K562 (cell line): Measurements from ENCODE around the gene DTNBP1.

Source experiments
- BHLHE40 ChIP-seq: IDR thresholded peaks from 2 replicates; pipeline ENCODE4 v1.6.1; 2011; ENCODE audit warnings: low read length, improper control_type of control experiment
- LEF1 ChIP-seq: fragments of 450-650 bp; IDR thresholded peaks from 2 replicates; pipeline ENCODE4 v1.6.1; 2016; ENCODE audit warnings: mild to moderate bottlenecking
- MEIS2 ChIP-seq: fragments of 450-650 bp; IDR thresholded peaks from 2 replicates; pipeline ENCODE4 v1.6.1; 2014; ENCODE audit warnings: mild to moderate bottlenecking; ENCODE audit not compliant: partially characterized antibody
- SAFB2 ChIP-seq: fragments of 200-400 bp; formaldehyde crosslinking; IDR thresholded peaks from 2 replicates; pipeline ENCODE4 v1.6.1; 2018; ENCODE audit warnings: borderline replicate concordance, low read length, low read depth, moderate library complexity; ENCODE audit not compliant: severe bottlenecking
- SREBF2 ChIP-seq: sonication (generic); formaldehyde crosslinking; IDR thresholded peaks from 2 replicates; pipeline ENCODE4 v1.4.0; 2020; ENCODE audit warnings: mild to moderate bottlenecking, missing genetic modification reagents
- YY1 ChIP-seq, 3 experiments: IDR thresholded peaks; 2 replicates each; pipeline ENCODE4 v1.6.1; 2011; ENCODE audit warnings: low read length in 2 of 3, mild to moderate bottlenecking in 2 of 3, moderate library complexity in 2 of 3, borderline replicate concordance in 1 of 3, control low read depth in 1 of 3, low read depth in 1 of 3; ENCODE audit not compliant: insufficient read depth in 3 of 3, insufficient replicate concordance in 2 of 3, control insufficient read depth in 1 of 3, insufficient read length in 1 of 3; ENCODE audit errors: extremely low read depth in 1 of 3
- ZNF133 ChIP-seq: fragments of 250-450 bp; sonication (Bioruptor Pico); IDR thresholded peaks from 2 replicates; pipeline ENCODE4 v1.4.0; 2020; ENCODE audit warnings: mild to moderate bottlenecking
- ZNF644 ChIP-seq: fragments of 200-800 bp; sonication (Bioruptor generic); IDR thresholded peaks from 2 replicates; pipeline ENCODE4 v1.6.1; 2016; ENCODE audit warnings: low read depth, missing genetic modification characterization, missing compliant biosample characterization
- TF ChIP-seq, protein P1 (sequence below): sonication (generic); formaldehyde crosslinking; IDR thresholded peaks from 2 replicates; pipeline ENCODE4 v1.8.0; 2022; ENCODE audit warnings: mild to moderate bottlenecking, missing genetic modification reagents
- TF ChIP-seq, protein P2 (sequence below), 3 experiments: IDR thresholded peaks in 2 of 3; conservative IDR thresholded peaks in 1 of 3; 2 replicates each; pipeline ENCODE4 v1.5.1; 2011 to 2012; ENCODE audit warnings: low read length in 3 of 3, mild to moderate bottlenecking in 3 of 3, control low read depth in 2 of 3, improper control_type of control experiment in 1 of 3, inconsistent platforms in 1 of 3, low read depth in 1 of 3, mixed read lengths in 1 of 3, moderate library complexity in 1 of 3; ENCODE audit not compliant: insufficient read depth in 2 of 3
- TF ChIP-seq, protein P3 (sequence below): fragments of 250-450 bp; sonication (Bioruptor Pico); IDR thresholded peaks from 2 replicates; pipeline ENCODE4 v1.5.0; 2021
- TF ChIP-seq, protein P4 (sequence below): sonication (generic); formaldehyde crosslinking; IDR thresholded peaks from 2 replicates; pipeline ENCODE4 v1.8.0; 2022; ENCODE audit warnings: mild to moderate bottlenecking, missing genetic modification reagents, borderline replicate concordance
- TF ChIP-seq, protein P5 (sequence below): IDR thresholded peaks from 3 replicates; pipeline ENCODE4 v1.6.1; 2011; ENCODE audit warnings: borderline replicate concordance, mild to moderate bottlenecking, moderate library complexity; ENCODE audit not compliant: insufficient read length; ENCODE audit errors: extremely low read depth
- TF ChIP-seq, protein P6 (sequence below), 2 experiments: fragments of 450-650 bp in 1 of 2; IDR thresholded peaks; 2 replicates each; pipeline ENCODE4 v1.6.1; 2011 to 2017; ENCODE audit warnings: low read depth in 2 of 2, antibody characterized with exemption in 1 of 2, borderline replicate concordance in 1 of 2, low read length in 1 of 2, mild to moderate bottlenecking in 1 of 2, mixed read lengths in 1 of 2; ENCODE audit not compliant: control insufficient read depth in 1 of 2

DNA sequence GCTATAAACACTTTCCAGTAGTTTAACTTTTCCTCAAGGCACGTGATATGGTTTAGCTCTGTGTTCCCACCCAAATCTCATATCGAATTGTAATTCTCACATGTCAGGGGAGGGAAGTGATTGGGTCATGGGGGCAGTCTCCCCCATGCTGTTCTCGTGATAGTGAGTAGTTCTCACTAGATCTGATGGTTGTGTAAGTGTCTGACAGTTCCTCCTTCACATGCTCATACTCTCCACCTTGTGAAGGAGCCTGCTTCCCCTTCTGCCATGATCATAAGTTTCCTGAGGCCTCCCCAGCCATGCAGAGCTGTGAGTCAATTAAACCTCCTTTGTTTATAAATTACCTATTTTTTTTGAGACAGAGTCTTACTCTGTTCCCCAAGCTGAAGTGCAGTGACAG is 127.9 kb downstream of the DTNBP1 start:
- no peak for TF ChIP-seq YY1 (IDR thresholded peaks at IDR 0.05; ENCODE audit: borderline replicate concordance in 1 of 3, control insufficient read depth in 1 of 3, extremely low read depth in 1 of 3, insufficient read depth in 3 of 3, insufficient read length in 1 of 3, insufficient replicate concordance in 2 of 3, low read depth in 1 of 3, low read length in 2 of 3)
- no peak for TF ChIP-seq MEIS2
- no peak for TF ChIP-seq ZNF133 (CRISPR knock-in tag)
- TF ChIP-seq, protein P1, sequence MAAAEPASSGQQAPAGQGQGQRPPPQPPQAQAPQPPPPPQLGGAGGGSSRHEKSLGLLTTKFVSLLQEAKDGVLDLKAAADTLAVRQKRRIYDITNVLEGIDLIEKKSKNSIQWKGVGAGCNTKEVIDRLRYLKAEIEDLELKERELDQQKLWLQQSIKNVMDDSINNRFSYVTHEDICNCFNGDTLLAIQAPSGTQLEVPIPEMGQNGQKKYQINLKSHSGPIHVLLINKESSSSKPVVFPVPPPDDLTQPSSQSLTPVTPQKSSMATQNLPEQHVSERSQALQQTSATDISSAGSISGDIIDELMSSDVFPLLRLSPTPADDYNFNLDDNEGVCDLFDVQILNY (CRISPR knock-in tag) = no peak
- no peak for TF ChIP-seq LEF1
- TF ChIP-seq, protein P2, sequence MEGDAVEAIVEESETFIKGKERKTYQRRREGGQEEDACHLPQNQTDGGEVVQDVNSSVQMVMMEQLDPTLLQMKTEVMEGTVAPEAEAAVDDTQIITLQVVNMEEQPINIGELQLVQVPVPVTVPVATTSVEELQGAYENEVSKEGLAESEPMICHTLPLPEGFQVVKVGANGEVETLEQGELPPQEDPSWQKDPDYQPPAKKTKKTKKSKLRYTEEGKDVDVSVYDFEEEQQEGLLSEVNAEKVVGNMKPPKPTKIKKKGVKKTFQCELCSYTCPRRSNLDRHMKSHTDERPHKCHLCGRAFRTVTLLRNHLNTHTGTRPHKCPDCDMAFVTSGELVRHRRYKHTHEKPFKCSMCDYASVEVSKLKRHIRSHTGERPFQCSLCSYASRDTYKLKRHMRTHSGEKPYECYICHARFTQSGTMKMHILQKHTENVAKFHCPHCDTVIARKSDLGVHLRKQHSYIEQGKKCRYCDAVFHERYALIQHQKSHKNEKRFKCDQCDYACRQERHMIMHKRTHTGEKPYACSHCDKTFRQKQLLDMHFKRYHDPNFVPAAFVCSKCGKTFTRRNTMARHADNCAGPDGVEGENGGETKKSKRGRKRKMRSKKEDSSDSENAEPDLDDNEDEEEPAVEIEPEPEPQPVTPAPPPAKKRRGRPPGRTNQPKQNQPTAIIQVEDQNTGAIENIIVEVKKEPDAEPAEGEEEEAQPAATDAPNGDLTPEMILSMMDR (IDR thresholded peaks at IDR 0.05 in 2 of 3, conservative IDR thresholded peaks at IDR 0.05 in 1 of 3; ENCODE audit: insufficient read depth in 2 of 3, low read depth in 1 of 3, low read length in 3 of 3) = no peak
- TF ChIP-seq SREBF2 (CRISPR knock-in tag) = no peak
- TF ChIP-seq, protein P3, sequence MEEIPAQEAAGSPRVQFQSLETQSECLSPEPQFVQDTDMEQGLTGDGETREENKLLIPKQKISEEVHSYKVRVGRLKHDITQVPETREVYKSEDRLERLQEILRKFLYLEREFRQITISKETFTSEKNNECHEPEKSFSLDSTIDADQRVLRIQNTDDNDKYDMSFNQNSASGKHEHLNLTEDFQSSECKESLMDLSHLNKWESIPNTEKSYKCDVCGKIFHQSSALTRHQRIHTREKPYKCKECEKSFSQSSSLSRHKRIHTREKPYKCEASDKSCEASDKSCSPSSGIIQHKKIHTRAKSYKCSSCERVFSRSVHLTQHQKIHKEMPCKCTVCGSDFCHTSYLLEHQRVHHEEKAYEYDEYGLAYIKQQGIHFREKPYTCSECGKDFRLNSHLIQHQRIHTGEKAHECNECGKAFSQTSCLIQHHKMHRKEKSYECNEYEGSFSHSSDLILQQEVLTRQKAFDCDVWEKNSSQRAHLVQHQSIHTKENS = no peak
- TF ChIP-seq, protein P4, sequence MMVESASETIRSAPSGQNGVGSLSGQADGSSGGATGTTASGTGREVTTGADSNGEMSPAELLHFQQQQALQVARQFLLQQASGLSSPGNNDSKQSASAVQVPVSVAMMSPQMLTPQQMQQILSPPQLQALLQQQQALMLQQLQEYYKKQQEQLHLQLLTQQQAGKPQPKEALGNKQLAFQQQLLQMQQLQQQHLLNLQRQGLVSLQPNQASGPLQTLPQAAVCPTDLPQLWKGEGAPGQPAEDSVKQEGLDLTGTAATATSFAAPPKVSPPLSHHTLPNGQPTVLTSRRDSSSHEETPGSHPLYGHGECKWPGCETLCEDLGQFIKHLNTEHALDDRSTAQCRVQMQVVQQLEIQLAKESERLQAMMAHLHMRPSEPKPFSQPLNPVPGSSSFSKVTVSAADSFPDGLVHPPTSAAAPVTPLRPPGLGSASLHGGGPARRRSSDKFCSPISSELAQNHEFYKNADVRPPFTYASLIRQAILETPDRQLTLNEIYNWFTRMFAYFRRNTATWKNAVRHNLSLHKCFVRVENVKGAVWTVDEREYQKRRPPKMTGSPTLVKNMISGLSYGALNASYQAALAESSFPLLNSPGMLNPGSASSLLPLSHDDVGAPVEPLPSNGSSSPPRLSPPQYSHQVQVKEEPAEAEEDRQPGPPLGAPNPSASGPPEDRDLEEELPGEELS (CRISPR knock-in tag) = no peak
- TF ChIP-seq, protein P5, sequence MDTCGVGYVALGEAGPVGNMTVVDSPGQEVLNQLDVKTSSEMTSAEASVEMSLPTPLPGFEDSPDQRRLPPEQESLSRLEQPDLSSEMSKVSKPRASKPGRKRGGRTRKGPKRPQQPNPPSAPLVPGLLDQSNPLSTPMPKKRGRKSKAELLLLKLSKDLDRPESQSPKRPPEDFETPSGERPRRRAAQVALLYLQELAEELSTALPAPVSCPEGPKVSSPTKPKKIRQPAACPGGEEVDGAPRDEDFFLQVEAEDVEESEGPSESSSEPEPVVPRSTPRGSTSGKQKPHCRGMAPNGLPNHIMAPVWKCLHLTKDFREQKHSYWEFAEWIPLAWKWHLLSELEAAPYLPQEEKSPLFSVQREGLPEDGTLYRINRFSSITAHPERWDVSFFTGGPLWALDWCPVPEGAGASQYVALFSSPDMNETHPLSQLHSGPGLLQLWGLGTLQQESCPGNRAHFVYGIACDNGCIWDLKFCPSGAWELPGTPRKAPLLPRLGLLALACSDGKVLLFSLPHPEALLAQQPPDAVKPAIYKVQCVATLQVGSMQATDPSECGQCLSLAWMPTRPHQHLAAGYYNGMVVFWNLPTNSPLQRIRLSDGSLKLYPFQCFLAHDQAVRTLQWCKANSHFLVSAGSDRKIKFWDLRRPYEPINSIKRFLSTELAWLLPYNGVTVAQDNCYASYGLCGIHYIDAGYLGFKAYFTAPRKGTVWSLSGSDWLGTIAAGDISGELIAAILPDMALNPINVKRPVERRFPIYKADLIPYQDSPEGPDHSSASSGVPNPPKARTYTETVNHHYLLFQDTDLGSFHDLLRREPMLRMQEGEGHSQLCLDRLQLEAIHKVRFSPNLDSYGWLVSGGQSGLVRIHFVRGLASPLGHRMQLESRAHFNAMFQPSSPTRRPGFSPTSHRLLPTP = no peak
- TF ChIP-seq, protein P6, sequence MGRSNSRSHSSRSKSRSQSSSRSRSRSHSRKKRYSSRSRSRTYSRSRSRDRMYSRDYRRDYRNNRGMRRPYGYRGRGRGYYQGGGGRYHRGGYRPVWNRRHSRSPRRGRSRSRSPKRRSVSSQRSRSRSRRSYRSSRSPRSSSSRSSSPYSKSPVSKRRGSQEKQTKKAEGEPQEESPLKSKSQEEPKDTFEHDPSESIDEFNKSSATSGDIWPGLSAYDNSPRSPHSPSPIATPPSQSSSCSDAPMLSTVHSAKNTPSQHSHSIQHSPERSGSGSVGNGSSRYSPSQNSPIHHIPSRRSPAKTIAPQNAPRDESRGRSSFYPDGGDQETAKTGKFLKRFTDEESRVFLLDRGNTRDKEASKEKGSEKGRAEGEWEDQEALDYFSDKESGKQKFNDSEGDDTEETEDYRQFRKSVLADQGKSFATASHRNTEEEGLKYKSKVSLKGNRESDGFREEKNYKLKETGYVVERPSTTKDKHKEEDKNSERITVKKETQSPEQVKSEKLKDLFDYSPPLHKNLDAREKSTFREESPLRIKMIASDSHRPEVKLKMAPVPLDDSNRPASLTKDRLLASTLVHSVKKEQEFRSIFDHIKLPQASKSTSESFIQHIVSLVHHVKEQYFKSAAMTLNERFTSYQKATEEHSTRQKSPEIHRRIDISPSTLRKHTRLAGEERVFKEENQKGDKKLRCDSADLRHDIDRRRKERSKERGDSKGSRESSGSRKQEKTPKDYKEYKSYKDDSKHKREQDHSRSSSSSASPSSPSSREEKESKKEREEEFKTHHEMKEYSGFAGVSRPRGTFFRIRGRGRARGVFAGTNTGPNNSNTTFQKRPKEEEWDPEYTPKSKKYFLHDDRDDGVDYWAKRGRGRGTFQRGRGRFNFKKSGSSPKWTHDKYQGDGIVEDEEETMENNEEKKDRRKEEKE (IDR thresholded peaks at IDR 0.05; ENCODE audit: borderline replicate concordance in 1 of 2, control insufficient read depth in 1 of 2, low read depth in 2 of 2, low read length in 1 of 2) = no peak
- TF ChIP-seq ZNF644 (tag) = no peak
- TF ChIP-seq SAFB2 = no peak
- peak; percentile 14; the same call in 1 of the 2 replicates for TF ChIP-seq BHLHE40
